HG02763 (cell line): ENCODE data around the gene SAMD7.

Source experiments
- ATAC-seq: cut with Tn5 transposase; IDR thresholded peaks from one replicate; pipeline ENCODE4 v1.9.1; 2021; ENCODE audit warnings: mild to moderate bottlenecking, moderate library complexity; ENCODE audit not compliant: unreplicated experiment

SAMD7 gene

GRCh38 chr3:169911272-169911671 lies at the start of gene SAMD7:
SAMD7 (plus strand) TSS chr3:169911572; CDS start chr3:169919499, 7,927 bp downstream.
- ATAC-seq, result no peak

- ATAC-seq, result no peak
Measured at GRCh38 chr3:169861871-169862270, 49.5 kb upstream of the SAMD7 start.

- ATAC-seq, result peak; percentile 69
Measured at GRCh38 chr3:169863458-169863899, 47.9 kb upstream of the SAMD7 start.

- ATAC-seq, result no peak
Measured at GRCh38 chr3:169864270-169864669, 47.1 kb upstream of the SAMD7 start.

GRCh38 chr3:169865176-169865767 lies 46.1 kb upstream of the SAMD7 start:
- no peak for ATAC-seq

GRCh38 chr3:169867584-169868210 lies 43.7 kb upstream of the SAMD7 start:
- ATAC-seq, result no peak

- no peak for ATAC-seq
Measured at GRCh38 chr3:169868369-169868768, 43.0 kb upstream of the SAMD7 start.

- no peak for ATAC-seq
Measured at GRCh38 chr3:169869484-169870220, 41.7 kb upstream of the SAMD7 start, which contains the start of gene LRRC31. LRRC31 (minus strand) TSS chr3:169869935; CDS start chr3:169869807, 128 bp downstream.

- ATAC-seq, result no peak
Measured at GRCh38 chr3:169871129-169871886, 40.1 kb upstream of the SAMD7 start.

GRCh38 chr3:169879013-169879557 lies 32.3 kb upstream of the SAMD7 start:
- no peak for ATAC-seq

- no peak for ATAC-seq
Measured at GRCh38 chr3:169879845-169880575, 31.4 kb upstream of the SAMD7 start.

- no peak for ATAC-seq
Measured at GRCh38 chr3:169880576-169881250, 30.7 kb upstream of the SAMD7 start.

- ATAC-seq, result no peak
Measured at GRCh38 chr3:169886671-169887070, 24.7 kb upstream of the SAMD7 start.

GRCh38 chr3:169891886-169892285 lies 19.5 kb upstream of the SAMD7 start:
- ATAC-seq, result no peak

- ATAC-seq, result no peak
Measured at GRCh38 chr3:169894110-169894509, 17.3 kb upstream of the SAMD7 start.

- ATAC-seq, result no peak
Measured at GRCh38 chr3:169895072-169895471, 16.3 kb upstream of the SAMD7 start.

- ATAC-seq, result no peak
Measured at GRCh38 chr3:169897284-169897683, 14.1 kb upstream of the SAMD7 start.

GRCh38 chr3:169901453-169901852 lies 9.9 kb upstream of the SAMD7 start:
- no peak for ATAC-seq

GRCh38 chr3:169905404-169905803 lies 6.0 kb upstream of the SAMD7 start:
- no peak for ATAC-seq

- ATAC-seq, result no peak
Measured at GRCh38 chr3:169907476-169907875, 3.9 kb upstream of the SAMD7 start.
